Smooth muscle cell (in vitro differentiated cells): ENCODE data around the gene AIG1. TPM values are rescaled to one million over a fixed set of nuclear protein-coding genes. Genes with fewer than 3 reads are reported as not detected.
"Not testable (repeated sequence)": the region's sequence is repeated elsewhere in the genome, so short reads cannot be mapped to it uniquely, and the experiment has no call there.

ENCODE experiments used
- DNase-seq: peaks from one replicate; lab custom pipeline; 2025; ENCODE audit not compliant: unreplicated experiment; lab: John Stamatoyannopoulos, UW
- H2AFZ ChIP-seq: fragments of 200-600 bp; sonication (generic); 2 replicates; pipeline ENCODE4 v1.6.0; 2016; ENCODE audit warnings: antibody characterized with exemption, low read depth, mild to moderate bottlenecking
- H3F3A ChIP-seq: fragments of 200-600 bp; sonication (generic); 2 replicates; pipeline ENCODE4 v1.6.0; 2017; ENCODE audit warnings: antibody characterized with exemption, low read depth
- H3K27ac ChIP-seq: fragments of 200-600 bp; sonication (generic); 2 replicates; pipeline ENCODE4 v1.5.1; 2016; ENCODE audit warnings: low read depth, mild to moderate bottlenecking
- H3K27me3 ChIP-seq: fragments of 200-600 bp; sonication (generic); 2 replicates; pipeline ENCODE4 v1.6.1; 2016; ENCODE audit warnings: low read depth, mild to moderate bottlenecking
- H3K36me3 ChIP-seq: fragments of 200-600 bp; sonication (generic); 2 replicates; pipeline ENCODE4 v1.5.1; 2016; ENCODE audit warnings: low read depth
- H3K4me1 ChIP-seq: fragments of 200-600 bp; sonication (generic); 2 replicates; pipeline ENCODE4 v1.5.1; 2016; ENCODE audit warnings: low read depth
- H3K4me2 ChIP-seq: fragments of 200-600 bp; sonication (generic); 2 replicates; pipeline ENCODE4 v1.6.0; 2016; ENCODE audit warnings: mild to moderate bottlenecking
- H3K4me3 ChIP-seq: fragments of 200-600 bp; sonication (generic); 2 replicates; pipeline ENCODE4 v1.5.1; 2016; ENCODE audit warnings: mild to moderate bottlenecking
- H3K79me2 ChIP-seq: fragments of 200-600 bp; sonication (generic); 2 replicates; pipeline ENCODE4 v1.6.0; 2016; ENCODE audit warnings: low read depth, mild to moderate bottlenecking
- H3K9ac ChIP-seq: fragments of 200-600 bp; sonication (generic); 2 replicates; pipeline ENCODE4 v1.6.0; 2016; ENCODE audit warnings: low read depth
- H3K9me3 ChIP-seq: fragments of 200-600 bp; sonication (generic); replicated peaks from 2 replicates; pipeline ENCODE4 v1.5.1; 2016; ENCODE audit warnings: low read depth
- H4K20me1 ChIP-seq: fragments of 200-600 bp; sonication (generic); 2 replicates; pipeline ENCODE4 v1.6.0; 2016; ENCODE audit warnings: low read depth
- CTCF ChIP-seq: fragments of 200-600 bp; sonication (generic); IDR thresholded peaks from 2 replicates; pipeline ENCODE4 v1.5.1; 2017; ENCODE audit warnings: borderline replicate concordance, mild to moderate bottlenecking, antibody characterized with exemption; ENCODE audit not compliant: insufficient read depth, poor library complexity, severe bottlenecking
- WGBS: methylation state at CpG from one replicate; pipeline ENCODE4 v1.1.7; 2016; ENCODE audit warnings: low lambda C conversion rate; 5-methylcytosine and 5-hydroxymethylcytosine counted together
- polyA plus RNA-seq: library from polyadenylated mRNA; unstranded; fragments of >200 nt; fragmentation: Nextera tagmentation; extraction: Ambion mirVana; gene quantifications from 2 replicates; pipeline ENCODE4 v1.2.1, GENCODE V29; 2016
- total RNA-seq: library from RNA; depleted of rRNA; stranded (reverse); fragments of >200 nt; gene quantifications from 2 replicates; pipeline ENCODE4 v1.2.3, GENCODE V29; 2014

AIG1 gene
- total RNA-seq (25.9 and 27.2 TPM in 2 replicates), polyA plus RNA-seq (9.1 and 35.9 TPM in 2 replicates)

- DNase-seq: peak; percentile 48
- peak within 1 kb of the TSS; percentile 98 for H2AFZ ChIP-seq
- H3K9me3 ChIP-seq: no peaks in the 10 kb centered on the region
- peak within 1 kb of the TSS; percentile 95 for H3K9ac ChIP-seq
- no peak for TF ChIP-seq CTCF
- H3K79me2 ChIP-seq: no peaks in the 10 kb centered on the region
- no peaks in the 10 kb centered on the region for H4K20me1 ChIP-seq
- peak within 1 kb of the TSS; percentile 87 for H3K27ac ChIP-seq
- no peaks in the 10 kb centered on the region for H3K27me3 ChIP-seq
- 12% methylated on average over 23 of the region's 50 CpGs for WGBS
- peak within 1 kb of the TSS; percentile 85 for H3K4me3 ChIP-seq
- H3K4me2 ChIP-seq: peak within 1 kb of the TSS; percentile 92
- peaks cover 21% of the 10 kb centered on the region for H3K4me1 ChIP-seq
- H3F3A ChIP-seq: peaks cover 7% of the 10 kb centered on the region
- no peaks in the 10 kb centered on the region for H3K36me3 ChIP-seq
Measured at GRCh38 chr6:143060806-143061596, at the start of gene AIG1. Gene AIG1 (plus strand): TSS chr6:143060889. CDS start chr6:143060926, 37 bp downstream.

GRCh38 chr6:143014764-143015163 lies 45.9 kb upstream of the AIG1 start:
- WGBS: 85% methylated on average over 2 of the region's 2 CpGs
- Histone ChIP-seq H3K9me3 (no peaks in the 10 kb centered on the region), H4K20me1 (no peaks in the 10 kb centered on the region), H3F3A (no peaks in the 10 kb centered on the region), H3K27ac (no peak overlapping the region), H3K4me2 (no peak overlapping the region), H3K27me3 (no peaks in the 10 kb centered on the region), H3K36me3 (no peaks in the 10 kb centered on the region), H3K4me1 (no peaks in the 10 kb centered on the region), H3K4me3 (no peak overlapping the region), H2AFZ (no peak overlapping the region), H3K9ac (no peak overlapping the region), H3K79me2 (no peaks in the 10 kb centered on the region)
- no peak for DNase-seq
- no peak for TF ChIP-seq CTCF

GRCh38 chr6:143015300-143015706 lies 45.4 kb upstream of the AIG1 start:
- no peaks in the 10 kb centered on the region for H3K27me3 ChIP-seq
- 91% methylated on average over 4 of the region's 4 CpGs for WGBS
- H3K36me3 ChIP-seq: no peaks in the 10 kb centered on the region
- no peak overlapping the region for H2AFZ ChIP-seq
- no peaks in the 10 kb centered on the region for H4K20me1 ChIP-seq
- DNase-seq: no peak
- no peak overlapping the region for H3K4me2 ChIP-seq
- no peak for TF ChIP-seq CTCF
- no peaks in the 10 kb centered on the region for H3F3A ChIP-seq
- no peak overlapping the region for H3K4me3 ChIP-seq
- H3K9me3 ChIP-seq: no peaks in the 10 kb centered on the region
- H3K79me2 ChIP-seq: no peaks in the 10 kb centered on the region
- H3K4me1 ChIP-seq: no peaks in the 10 kb centered on the region
- H3K27ac ChIP-seq: no peak overlapping the region
- H3K9ac ChIP-seq: no peak overlapping the region

- H3K36me3 ChIP-seq: no peaks in the 10 kb centered on the region
- no peaks in the 10 kb centered on the region for H3F3A ChIP-seq
- no peaks in the 10 kb centered on the region for H3K4me1 ChIP-seq
- no peaks in the 10 kb centered on the region for H4K20me1 ChIP-seq
- H3K27ac ChIP-seq: no peak overlapping the region
- H3K9me3 ChIP-seq: no peaks in the 10 kb centered on the region
- no peak for TF ChIP-seq CTCF
- no peak overlapping the region for H3K4me2 ChIP-seq
- no peak overlapping the region for H3K4me3 ChIP-seq
- no peaks in the 10 kb centered on the region for H3K79me2 ChIP-seq
- H2AFZ ChIP-seq: no peak overlapping the region
- DNase-seq: no peak
- no peak overlapping the region for H3K9ac ChIP-seq
- 69% methylated on average over 5 of the region's 5 CpGs for WGBS
- H3K27me3 ChIP-seq: no peaks in the 10 kb centered on the region
Measured at GRCh38 chr6:143018955-143019354, 41.7 kb upstream of the AIG1 start.

GRCh38 chr6:143020862-143021261 lies 39.8 kb upstream of the AIG1 start:
- H3K9ac ChIP-seq, H3K4me2 ChIP-seq, H2AFZ ChIP-seq, H3K4me3 ChIP-seq, H3K27ac ChIP-seq, H3K4me1 ChIP-seq, H3K79me2 ChIP-seq, H3K27me3 ChIP-seq, H4K20me1 ChIP-seq, H3F3A ChIP-seq, H3K9me3 ChIP-seq, DNase-seq, H3K36me3 ChIP-seq: not testable (repeated sequence)
- 79% methylated on average over 2 of the region's 2 CpGs for WGBS
